Activated T-helper 1 cell treated with anti-CD3 and anti-CD28 coated beads, Interleukin-12 subunit alpha, Interleukin-12 subunit beta, Interleukin-2, Interleukin-4 antibody, amounts not matched to agents 30 ng/mL and 10 ng/mL and 1 ng/mL, durations not matched to agents 14 hours and 24 hours and 36 hours (primary cell): ENCODE results near the gene TMEM158. TPM values are rescaled to one million over a fixed set of nuclear protein-coding genes. Genes with fewer than 3 reads are reported as not detected.

Source experiments
- DNase-seq: peaks from one replicate; pipeline ENCODE4 v3.0.0; 2021; ENCODE audit warnings: low spot score
- H3K27ac Mint-ChIP-seq: one replicate; pipeline ENCODE4 v1.8.0; 2021; ENCODE audit warnings: mild to moderate bottlenecking, mixed read lengths
- H3K27me3 Mint-ChIP-seq: one replicate; pipeline ENCODE4 v1.8.0; 2022; ENCODE audit warnings: mild to moderate bottlenecking, moderate library complexity, mixed read lengths; ENCODE audit not compliant: insufficient read depth
- H3K36me3 Mint-ChIP-seq: one replicate; pipeline ENCODE4 v1.8.0; 2021; ENCODE audit warnings: low read depth, mixed read lengths
- H3K4me1 Mint-ChIP-seq: one replicate; pipeline ENCODE4 v1.8.0; 2021; ENCODE audit warnings: low read depth, mixed read lengths
- H3K4me3 Mint-ChIP-seq: one replicate; pipeline ENCODE4 v1.8.0; 2021; ENCODE audit warnings: mild to moderate bottlenecking, moderate library complexity, mixed read lengths
- H3K9me3 Mint-ChIP-seq: one replicate; pipeline ENCODE4 v1.8.0; 2021; ENCODE audit warnings: mixed read lengths
- intact Hi-C: fragments of 100-400 bp; cut with micrococcal nuclease; formaldehyde crosslinking; loops from one replicate; pipeline ENCODE4 v1.15.1; 2024
- total RNA-seq: library from RNA; stranded (reverse); gene quantifications from 2 replicates; pipeline ENCODE4 v1.2.3, GENCODE V29; 2022

Gene TMEM158
- total RNA-seq, 1 donor from 2014 or later: 0.26 TPM

DNA sequence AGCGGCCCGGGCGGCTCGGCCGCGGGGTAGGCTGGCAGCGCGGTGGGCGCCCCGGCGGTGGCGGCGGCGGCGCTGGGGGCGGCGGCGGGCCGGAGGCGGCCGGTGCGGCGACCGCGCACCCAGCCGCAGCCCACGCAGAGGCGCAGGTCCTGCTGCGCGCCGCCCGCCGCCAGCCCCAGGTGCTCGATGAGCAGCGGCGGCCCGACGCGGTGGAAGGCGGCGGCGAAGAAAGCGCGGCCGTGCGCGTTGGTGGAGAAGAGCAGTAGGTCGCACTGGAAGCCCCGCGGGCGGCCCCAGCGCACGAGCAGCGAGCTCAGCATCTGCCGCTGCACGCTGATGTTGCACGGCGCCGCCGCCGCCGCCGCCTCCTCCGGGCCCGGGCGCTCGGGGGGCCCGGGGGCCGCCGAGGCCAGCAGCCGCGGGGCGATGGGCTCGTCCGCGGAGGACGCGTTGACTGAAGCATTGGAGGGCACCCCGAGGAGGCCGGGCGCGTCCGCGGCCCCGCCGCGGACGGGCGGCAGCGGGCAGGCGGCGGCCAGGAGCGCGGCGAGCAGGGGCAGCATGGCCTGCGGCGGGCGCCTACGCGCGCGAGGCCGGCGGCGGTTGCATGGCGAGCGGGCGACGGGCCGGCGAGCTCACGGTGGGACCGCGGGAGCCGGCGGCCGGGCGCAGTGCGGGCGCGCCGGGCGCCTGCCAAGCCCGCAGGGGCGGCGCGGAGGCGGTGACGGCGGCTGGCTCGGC, 452 bp downstream of the TMEM158 start:
- Mint-ChIP-seq H3K27me3 (peaks cover 74% of the 10 kb centered on the region), H3K9me3 (no peaks in the 10 kb centered on the region), H3K36me3 (no peaks in the 10 kb centered on the region), H3K4me1 (peaks cover 17% of the 10 kb centered on the region), H3K4me3 (no peak overlapping the region), H3K27ac (no peak overlapping the region)
- peak; percentile 15 for DNase-seq
- intact Hi-C loops: loop anchor here (1.0 to 5.0 kb wide), 6 partner anchors 15 to 442 kb away; no protein-coding TSS in a partner anchor

DNA sequence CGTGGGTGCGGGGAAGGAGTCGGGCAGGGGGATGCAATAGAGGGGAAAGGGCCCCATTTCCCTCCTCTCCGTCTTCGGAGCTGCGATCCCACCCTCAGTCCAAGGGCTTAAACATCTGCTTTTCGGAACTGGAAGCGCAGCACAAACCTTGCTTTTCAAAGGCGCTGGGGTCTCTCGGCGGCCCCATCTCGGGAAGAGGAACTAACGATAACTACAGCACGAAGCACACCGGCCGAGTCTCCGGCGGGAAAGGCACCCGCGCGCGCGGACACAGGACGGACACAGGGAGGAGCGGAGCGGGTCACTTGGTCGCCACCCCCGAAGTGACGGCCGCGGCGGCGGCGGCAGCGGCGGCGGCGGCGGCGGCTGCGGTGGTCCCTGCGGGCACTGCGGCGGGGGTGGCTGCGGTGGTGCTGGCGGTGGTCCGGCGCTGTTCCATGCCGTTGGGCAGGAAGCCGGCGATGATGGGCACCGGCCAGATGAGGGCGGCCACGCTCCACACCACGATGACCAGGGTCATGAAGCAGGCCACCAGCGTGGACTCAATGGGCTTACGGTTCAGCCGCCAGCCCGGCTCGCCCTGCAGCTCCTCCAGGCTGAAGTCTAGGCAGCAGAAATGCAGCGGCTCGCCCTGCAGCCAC, 1.1 kb downstream of the TMEM158 start:
- peaks cover 17% of the 10 kb centered on the region for H3K4me1 Mint-ChIP-seq
- H3K9me3 Mint-ChIP-seq: no peaks in the 10 kb centered on the region
- peak overlapping the region; percentile 79 for H3K4me3 Mint-ChIP-seq
- H3K27ac Mint-ChIP-seq: peak overlapping the region; percentile 80
- peak; percentile 4 for DNase-seq
- intact Hi-C loops: loop anchor here (5.0 kb wide), 3 partner anchors 118 to 442 kb away; no protein-coding TSS in a partner anchor
- H3K27me3 Mint-ChIP-seq: peaks cover 75% of the 10 kb centered on the region
- H3K36me3 Mint-ChIP-seq: no peaks in the 10 kb centered on the region

DNA sequence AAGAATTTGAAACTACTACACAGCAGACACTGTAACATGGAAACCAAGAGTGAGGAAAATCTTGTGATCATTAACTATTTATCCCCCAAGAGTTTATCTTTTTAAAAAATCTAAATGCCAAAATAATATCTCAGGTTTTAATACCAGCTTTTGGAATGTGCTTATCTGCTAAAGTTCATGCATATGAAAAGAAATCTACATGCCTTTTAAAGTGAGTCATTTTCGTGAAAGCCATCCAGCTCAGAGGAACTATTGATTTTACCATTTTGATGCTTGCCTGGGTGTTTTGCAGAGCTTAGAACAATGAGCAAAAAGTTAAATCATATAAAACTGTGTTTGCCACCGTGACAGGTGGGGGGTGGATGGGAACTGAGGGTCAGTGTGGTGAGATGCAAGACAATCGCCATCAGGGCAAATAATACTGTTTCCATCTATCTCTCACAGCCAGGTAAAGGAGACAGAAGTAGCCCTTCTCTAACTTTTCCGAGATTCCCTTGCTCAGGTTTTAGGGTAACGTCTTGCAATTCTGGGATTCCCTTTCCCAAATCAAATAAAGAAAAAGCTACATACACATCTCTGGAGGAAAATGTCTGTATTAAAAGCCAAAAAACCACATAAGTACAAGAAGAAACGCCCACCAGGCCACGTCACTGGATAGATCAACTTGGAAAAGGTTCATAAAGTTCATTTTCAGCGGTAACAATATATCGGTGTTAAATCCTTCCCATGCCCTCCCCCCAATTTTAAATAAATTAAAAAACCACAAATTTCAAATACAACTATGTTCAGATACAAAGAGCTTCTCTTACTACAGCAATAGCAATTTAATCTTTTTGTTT, 2.0 kb downstream of the TMEM158 start:
- H3K36me3 Mint-ChIP-seq: no peaks in the 10 kb centered on the region
- H3K9me3 Mint-ChIP-seq: no peaks in the 10 kb centered on the region
- intact Hi-C loops: no loop called here
- DNase-seq: no peak
- H3K4me1 Mint-ChIP-seq: peaks cover 17% of the 10 kb centered on the region
- peak overlapping the region; percentile 72 for H3K4me3 Mint-ChIP-seq
- peaks cover 71% of the 10 kb centered on the region for H3K27me3 Mint-ChIP-seq
- peak overlapping the region; percentile 70 for H3K27ac Mint-ChIP-seq

DNA sequence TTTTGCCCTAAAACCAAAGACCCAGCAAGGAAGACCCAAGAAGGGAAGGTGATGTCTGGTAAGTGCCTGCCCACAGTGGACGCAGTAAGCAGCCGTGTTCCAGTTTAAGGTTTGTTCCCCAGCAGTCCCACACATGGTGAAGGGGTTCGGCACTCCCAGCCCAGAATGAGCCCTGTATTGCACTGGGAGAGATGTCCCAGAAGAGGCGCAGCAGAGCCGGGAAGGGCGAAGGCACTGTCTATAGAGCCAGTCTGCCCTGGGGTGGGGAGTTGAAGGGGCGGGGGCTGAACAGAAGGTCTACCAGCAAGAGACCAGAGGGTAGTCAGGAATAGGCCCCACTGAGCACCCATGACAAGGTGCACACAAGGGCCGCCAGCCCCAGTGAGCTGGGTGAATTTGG, 6.4 kb downstream of the TMEM158 start:
- Mint-ChIP-seq H3K36me3 (no peaks in the 10 kb centered on the region), H3K27me3 (peaks cover 56% of the 10 kb centered on the region), H3K9me3 (no peaks in the 10 kb centered on the region), H3K27ac (no peak overlapping the region), H3K4me1 (peaks cover 9% of the 10 kb centered on the region), H3K4me3 (no peak overlapping the region)
- intact Hi-C loops: no loop called here
- DNase-seq: no peak

DNA sequence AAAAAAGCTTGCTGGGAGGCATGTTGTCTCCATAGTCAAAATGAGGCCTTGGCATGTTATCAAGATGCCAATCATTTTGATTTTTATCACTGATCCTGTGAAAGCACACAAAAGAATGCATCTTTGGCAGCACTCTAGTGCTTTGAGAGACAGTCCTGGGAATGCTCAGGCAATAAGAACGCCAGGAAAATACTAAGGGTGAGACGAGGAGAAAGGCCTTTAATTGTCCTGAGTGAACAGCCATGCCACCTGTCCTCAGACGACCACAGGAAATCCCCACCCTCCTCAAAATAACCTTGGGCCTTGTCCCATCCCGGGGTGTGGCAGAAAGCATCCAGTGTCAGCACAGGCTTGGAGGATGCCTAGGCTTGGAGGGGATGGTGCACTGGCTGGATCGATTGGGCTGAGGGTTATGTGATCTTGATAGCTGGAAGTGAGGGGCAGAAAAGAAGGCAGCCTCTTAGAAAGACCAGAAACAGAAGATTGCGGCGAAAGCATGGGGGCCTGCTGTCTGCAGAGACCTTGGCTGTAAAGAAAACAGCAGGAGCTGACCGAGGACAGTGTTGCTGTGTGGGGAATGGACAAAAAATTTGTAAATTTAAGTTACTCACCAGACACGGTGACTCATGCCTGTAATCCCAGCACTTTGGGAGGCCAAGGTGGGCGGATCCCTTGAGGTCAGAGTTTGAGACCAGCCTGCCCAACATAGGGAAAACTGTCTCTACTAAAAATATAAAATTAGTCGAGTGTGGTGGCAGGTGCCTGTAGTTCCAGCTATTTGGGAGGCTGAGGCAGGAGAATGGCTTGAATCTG, 7.3 kb downstream of the TMEM158 start:
- Mint-ChIP-seq H3K4me3 (no peak overlapping the region), H3K4me1 (peaks cover under 1% of the 10 kb centered on the region), H3K9me3 (no peaks in the 10 kb centered on the region), H3K27me3 (peaks cover 50% of the 10 kb centered on the region), H3K36me3 (no peaks in the 10 kb centered on the region), H3K27ac (no peak overlapping the region)
- DNase-seq: no peak
- intact Hi-C loops: no loop called here

DNA sequence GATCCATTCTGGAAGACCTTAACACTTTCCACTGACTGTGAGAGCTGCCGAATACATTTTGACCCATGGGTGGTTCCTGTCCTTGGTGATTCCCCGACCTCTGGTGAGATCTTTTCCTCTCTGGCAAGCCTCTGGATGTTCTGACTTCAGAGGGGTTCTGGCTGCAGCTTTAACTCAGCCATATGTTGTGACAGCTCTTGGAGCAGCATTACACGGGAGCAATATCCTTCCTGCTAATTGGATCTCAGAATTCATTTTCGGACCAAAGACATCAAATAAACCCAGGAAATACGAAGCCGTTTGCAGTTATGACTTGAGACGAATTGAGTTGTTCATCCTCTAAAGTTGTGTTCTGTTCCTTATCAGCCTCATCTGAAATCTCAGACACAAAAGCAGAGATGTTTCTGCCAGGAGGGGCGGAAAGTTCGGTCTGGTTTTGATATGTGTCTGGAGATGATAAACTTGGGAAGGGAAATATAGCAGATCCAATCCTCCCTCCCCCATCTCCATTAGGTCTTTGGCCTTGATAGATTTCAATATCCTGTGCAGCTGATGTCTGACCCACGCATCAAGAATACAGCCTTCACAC, 10.0 kb downstream of the TMEM158 start:
- no peak for DNase-seq
- Mint-ChIP-seq H3K27ac (no peak overlapping the region), H3K36me3 (no peaks in the 10 kb centered on the region), H3K4me1 (no peaks in the 10 kb centered on the region), H3K27me3 (peaks cover 34% of the 10 kb centered on the region), H3K9me3 (no peaks in the 10 kb centered on the region), H3K4me3 (no peak overlapping the region)
- intact Hi-C loops: no loop called here

DNA sequence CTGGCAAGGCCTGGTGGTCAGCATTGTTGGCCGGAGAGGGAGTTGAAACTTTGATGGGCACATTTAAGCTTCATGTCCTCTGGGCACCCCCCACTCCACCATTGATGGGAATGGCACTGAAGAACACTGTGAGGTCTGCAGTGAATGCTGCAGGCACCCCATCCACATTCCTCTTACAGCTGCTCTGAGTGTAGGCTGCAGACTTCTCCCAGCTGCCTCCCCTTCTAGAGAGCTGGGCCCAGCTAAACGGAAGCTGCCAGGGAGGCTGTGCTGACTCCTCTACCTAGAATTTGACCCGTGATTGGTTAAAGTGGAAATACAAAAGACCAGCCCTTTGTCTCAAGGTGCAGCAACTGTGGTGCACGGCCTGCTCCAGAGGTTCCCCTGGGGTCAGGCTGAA, 10.6 kb downstream of the TMEM158 start:
- peaks cover 35% of the 10 kb centered on the region for H3K27me3 Mint-ChIP-seq
- intact Hi-C loops: no loop called here
- no peaks in the 10 kb centered on the region for H3K36me3 Mint-ChIP-seq
- no peak overlapping the region for H3K4me3 Mint-ChIP-seq
- H3K9me3 Mint-ChIP-seq: no peaks in the 10 kb centered on the region
- DNase-seq: no peak
- H3K27ac Mint-ChIP-seq: no peak overlapping the region
- peaks cover 4% of the 10 kb centered on the region for H3K4me1 Mint-ChIP-seq

DNA sequence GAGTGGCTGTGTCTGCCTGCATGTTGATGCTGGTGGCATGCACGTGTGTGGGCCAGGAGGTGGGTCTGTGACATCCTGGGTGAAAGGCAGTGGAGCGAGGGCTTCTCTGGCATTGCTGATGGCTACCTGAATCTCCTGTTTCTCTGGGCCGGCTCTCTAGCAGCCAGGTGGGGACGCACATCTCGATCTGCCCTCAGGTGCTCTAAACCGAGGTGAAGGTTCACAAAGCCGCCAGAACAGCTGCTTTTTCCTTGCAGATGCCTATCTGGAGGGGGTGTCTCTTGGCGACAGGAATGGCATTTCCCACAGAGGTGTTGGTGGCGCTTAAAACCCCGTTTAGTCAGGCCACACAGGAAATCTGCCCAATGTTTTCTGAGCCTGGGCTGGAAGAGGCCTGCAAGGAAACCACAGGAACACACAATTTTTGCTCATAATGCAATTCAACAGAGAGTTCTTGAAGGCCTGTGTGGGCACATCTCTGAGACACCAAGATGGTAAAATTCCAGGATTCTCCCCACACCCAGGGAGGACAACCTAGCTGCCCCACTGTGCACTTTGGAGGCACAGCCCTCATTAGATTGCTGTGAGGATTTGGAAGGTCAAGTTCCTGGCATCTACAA, 11.9 kb downstream of the TMEM158 start:
- Mint-ChIP-seq H3K36me3 (no peaks in the 10 kb centered on the region), H3K27ac (no peak overlapping the region), H3K27me3 (peaks cover 36% of the 10 kb centered on the region), H3K4me1 (peaks cover 6% of the 10 kb centered on the region), H3K4me3 (no peak overlapping the region), H3K9me3 (no peaks in the 10 kb centered on the region)
- DNase-seq: no peak
- intact Hi-C loops: no loop called here

DNA sequence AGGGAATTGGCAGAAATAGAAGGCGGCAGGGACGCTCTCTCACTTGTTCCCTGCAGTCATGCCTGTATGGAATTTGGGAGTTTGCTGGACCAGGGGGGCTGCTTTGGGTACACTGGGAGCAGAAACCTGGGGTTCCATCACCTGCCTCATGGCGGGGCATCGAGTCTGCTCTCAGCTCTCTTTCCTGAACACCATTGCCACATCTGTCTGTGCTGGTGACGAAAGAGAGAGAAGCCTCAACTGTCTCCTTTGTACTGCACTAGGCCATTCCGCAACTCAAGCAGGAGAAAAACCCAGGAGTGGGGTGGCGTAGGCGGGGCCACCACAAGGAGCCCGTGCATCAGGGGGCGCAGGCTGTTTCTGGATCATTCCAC, 14.0 kb downstream of the TMEM158 start:
- Mint-ChIP-seq H3K4me3 (no peak overlapping the region), H3K27me3 (peaks cover 34% of the 10 kb centered on the region), H3K9me3 (no peaks in the 10 kb centered on the region), H3K36me3 (no peaks in the 10 kb centered on the region), H3K4me1 (peaks cover 14% of the 10 kb centered on the region), H3K27ac (no peak overlapping the region)
- intact Hi-C loops: no loop called here
- DNase-seq: no peak

DNA sequence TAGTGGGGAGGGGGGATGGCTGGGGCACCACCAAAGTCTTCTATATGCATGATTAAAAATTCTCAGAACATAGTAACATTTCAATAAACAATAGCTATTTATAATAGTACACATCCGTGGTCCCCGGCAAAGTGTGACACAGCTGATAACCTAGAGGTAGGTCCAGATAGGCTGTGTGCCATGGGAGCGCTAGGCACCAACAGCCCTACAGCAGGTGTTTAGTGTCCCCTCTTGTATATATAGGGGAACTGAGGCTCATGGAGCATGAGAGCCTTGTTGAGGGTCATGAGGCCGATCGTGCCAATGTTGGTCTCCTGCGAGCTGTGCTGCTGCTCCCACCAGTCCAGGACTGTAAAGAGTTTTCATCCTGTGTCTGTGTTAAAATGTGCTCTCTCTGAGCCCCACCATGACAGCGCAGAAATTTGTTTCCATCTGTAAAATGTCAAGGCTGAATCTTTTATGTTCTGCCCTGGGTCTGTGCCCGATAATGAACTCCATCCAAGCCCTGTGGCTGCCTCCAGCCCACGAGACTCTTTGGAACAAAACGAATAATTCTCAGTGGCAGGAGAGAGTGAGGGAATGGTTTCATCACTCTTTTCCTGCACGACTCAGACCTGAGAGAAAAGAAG, 14.5 kb downstream of the TMEM158 start:
- no peak overlapping the region for H3K27ac Mint-ChIP-seq
- peaks cover 14% of the 10 kb centered on the region for H3K4me1 Mint-ChIP-seq
- H3K36me3 Mint-ChIP-seq: no peaks in the 10 kb centered on the region
- H3K9me3 Mint-ChIP-seq: no peaks in the 10 kb centered on the region
- intact Hi-C loops: loop anchor here (2.0 kb wide), 1 partner anchor 105 kb away; no protein-coding TSS in a partner anchor
- H3K27me3 Mint-ChIP-seq: peaks cover 29% of the 10 kb centered on the region
- H3K4me3 Mint-ChIP-seq: no peak overlapping the region
- no peak for DNase-seq

DNA sequence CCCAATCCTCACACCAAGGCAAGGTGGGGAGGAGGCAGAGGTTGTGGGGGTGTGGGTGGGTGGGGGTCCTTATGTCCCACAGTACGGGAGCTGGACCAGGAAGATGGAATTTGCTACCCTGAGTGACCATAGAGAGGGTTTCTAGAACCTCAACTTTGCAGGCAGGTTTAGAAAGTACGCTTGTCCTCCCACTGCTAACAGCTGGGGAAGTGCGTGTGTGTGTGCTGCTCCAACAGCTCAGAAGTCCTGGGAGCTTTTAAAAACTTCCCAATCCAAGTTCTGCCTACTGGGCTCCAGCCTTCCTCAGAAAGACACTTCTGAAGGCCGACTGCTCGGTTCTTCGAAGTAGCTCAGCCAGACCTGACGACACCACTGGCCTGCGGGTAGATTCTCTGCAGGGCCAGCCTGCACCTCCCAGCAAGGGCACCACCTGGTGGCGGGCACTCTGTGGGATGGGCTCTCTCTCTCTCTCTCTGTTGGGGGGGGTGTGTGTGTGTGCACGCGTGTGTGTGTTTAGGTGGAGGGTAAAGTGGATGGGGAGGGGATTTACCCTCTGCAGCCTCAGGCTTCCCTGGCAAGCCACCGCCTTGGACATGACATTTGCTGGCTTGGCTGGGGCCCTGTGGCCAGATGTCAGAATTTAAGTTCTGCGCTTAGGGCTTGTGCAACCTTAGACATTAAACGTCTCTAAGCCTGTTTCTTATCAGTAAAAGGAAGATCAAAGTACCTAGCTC, 15.6 kb downstream of the TMEM158 start:
- no peaks in the 10 kb centered on the region for H3K36me3 Mint-ChIP-seq
- H3K9me3 Mint-ChIP-seq: no peaks in the 10 kb centered on the region
- H3K27me3 Mint-ChIP-seq: peaks cover 29% of the 10 kb centered on the region
- intact Hi-C loops: loop anchor here (1.0 to 2.0 kb wide), 3 partner anchors 16 to 170 kb away; partner anchors contain the start of gene TMEM158
- H3K4me1 Mint-ChIP-seq: peaks cover 14% of the 10 kb centered on the region
- H3K27ac Mint-ChIP-seq: no peak overlapping the region
- no peak overlapping the region for H3K4me3 Mint-ChIP-seq
- peak; percentile 67 for DNase-seq
